ENCODE measurements around the gene ABCA12.

DNA sequence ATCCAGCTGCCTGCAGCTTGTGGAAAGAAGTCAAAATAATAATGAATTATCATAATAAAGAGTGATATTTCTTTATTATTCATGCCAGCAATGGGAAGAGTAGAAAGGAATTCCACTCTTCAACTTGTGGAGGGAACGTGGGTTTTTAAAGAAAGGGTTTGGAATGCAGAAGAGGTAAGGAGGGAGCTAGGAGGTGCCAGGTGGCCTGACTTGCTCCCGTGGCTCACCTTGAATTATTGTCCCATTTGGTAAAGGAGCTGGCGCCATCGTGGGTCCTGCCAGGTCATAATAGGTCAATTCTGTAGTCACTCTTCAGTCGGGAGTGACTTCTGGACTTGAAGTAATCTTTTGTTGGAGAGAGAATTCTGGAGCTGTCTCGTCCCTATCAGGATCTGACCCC lies 233.8 kb downstream of the ABCA12 start:
- TF ChIP-seq, protein P1, sequence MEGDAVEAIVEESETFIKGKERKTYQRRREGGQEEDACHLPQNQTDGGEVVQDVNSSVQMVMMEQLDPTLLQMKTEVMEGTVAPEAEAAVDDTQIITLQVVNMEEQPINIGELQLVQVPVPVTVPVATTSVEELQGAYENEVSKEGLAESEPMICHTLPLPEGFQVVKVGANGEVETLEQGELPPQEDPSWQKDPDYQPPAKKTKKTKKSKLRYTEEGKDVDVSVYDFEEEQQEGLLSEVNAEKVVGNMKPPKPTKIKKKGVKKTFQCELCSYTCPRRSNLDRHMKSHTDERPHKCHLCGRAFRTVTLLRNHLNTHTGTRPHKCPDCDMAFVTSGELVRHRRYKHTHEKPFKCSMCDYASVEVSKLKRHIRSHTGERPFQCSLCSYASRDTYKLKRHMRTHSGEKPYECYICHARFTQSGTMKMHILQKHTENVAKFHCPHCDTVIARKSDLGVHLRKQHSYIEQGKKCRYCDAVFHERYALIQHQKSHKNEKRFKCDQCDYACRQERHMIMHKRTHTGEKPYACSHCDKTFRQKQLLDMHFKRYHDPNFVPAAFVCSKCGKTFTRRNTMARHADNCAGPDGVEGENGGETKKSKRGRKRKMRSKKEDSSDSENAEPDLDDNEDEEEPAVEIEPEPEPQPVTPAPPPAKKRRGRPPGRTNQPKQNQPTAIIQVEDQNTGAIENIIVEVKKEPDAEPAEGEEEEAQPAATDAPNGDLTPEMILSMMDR (IDR thresholded peaks at IDR 0.05; ENCODE audit: low read depth, low read length): no peak
- TF ChIP-seq POLR2A (IDR thresholded peaks at IDR 0.05; ENCODE audit: extremely low read depth, insufficient read length): no peak

Measured in NB4 (cell line).